ENCODE data around the gene DBNDD2.

The DBNDD2 gene

DNA sequence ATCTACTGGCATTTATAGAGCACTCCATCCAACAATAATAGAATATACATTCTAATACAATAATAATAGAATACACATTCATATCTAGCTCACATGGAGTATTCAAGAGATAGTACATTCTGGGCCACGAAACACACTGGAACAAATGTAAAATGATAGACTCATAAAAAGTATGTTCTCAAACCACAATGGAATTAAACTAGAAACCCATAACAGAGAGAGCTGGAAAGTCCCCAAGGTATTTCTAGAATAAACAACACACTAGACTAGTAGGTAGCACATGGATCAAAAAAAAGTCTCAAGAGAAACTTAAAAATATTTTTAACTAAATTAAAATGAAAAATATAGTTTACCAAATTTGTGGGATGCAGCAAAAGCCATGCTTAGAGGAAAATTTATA, 20.8 kb upstream of the DBNDD2 start:
- no peak for DNase-seq

- DNase-seq, result no peak
Observed at GRCh38 chr20:45390931-45391330, 17.2 kb upstream of the DBNDD2 start.

GRCh38 chr20:45391559-45391958, 16.5 kb upstream of the DBNDD2 start:
- no peak for DNase-seq

DNA sequence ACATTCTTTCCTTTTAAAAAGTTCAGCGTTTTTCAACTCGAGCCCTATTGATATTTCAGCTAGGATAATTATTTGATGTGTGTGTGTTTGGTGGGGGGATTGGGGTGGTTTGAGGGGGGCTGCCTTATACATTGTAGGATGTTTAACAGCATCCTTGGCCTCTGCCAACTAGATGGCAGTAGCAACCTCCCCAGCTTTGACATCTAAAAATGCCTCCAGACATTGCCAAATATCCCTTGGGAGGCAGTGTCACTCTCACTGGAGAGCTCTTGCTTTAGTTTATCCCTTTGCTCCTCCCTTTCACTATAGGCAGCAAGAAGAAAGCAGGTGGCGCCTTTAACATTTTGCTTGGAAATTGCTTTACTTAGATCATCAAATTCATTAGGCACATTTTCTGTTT, 15.4 kb upstream of the DBNDD2 start:
- no peak for DNase-seq

GRCh38 chr20:45394221-45395113, 13.6 kb upstream of the DBNDD2 start:
- no peak for DNase-seq

- DNase-seq, result no peak
Observed at GRCh38 chr20:45395114-45395415, 13.0 kb upstream of the DBNDD2 start.

DNA sequence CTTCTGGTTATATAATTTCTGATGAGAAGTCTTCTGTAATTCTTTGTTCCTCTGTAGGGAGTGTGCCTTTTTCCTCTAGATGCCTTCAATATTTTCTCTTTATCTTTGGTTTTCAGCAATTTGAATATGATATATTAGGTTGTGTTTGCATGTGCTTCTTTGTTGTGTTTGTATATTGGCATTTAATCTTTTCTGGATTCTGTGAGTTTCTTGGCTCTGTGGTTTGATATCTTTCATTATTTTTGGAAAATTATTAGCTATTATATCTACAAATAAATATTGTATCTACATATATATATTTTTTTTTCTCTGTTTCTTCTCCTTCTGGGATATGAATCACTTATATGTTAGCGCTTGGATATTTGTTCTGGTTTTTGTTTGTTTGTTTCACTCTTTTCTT, 9.1 kb upstream of the DBNDD2 start:
- no peak for DNase-seq

DNA sequence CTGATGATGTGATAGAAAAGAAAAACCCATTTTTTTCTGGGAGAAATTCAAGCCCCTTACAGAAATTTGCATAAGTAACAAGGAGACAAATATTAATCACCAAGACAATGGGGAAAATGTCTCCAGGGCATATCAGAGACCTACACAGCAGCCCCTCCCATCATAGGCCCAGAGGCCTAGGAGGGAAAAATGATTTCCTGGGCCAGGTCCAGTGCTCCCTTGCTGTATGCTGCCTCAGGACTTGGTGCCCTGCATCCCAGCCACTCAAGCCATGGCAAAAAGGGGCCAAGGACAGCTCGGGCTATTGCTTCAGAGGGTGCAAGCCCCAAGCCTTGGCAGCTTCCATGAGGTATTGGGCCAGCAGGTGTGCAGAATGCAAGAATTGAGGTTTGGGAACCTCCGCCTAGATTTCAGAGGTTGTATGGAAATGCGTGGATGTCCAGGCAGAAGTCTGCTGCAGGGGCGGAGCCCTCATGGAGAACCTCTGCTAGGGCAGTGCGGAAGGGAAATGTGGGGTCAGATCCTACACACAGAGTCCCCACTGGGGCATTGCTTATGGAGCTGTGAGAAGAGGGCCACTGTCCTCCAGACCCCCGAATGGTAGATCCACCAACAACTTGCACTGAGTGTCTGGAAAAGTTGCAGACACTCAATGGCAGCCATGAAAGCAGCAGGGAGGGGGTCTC, 7.6 kb upstream of the DBNDD2 start:
- no peak for DNase-seq

- no peak for DNase-seq
Observed at GRCh38 chr20:45402946-45403345, 5.1 kb upstream of the DBNDD2 start.

GRCh38 chr20:45404438-45404837, 3.7 kb upstream of the DBNDD2 start:
- no peak for DNase-seq

DNA sequence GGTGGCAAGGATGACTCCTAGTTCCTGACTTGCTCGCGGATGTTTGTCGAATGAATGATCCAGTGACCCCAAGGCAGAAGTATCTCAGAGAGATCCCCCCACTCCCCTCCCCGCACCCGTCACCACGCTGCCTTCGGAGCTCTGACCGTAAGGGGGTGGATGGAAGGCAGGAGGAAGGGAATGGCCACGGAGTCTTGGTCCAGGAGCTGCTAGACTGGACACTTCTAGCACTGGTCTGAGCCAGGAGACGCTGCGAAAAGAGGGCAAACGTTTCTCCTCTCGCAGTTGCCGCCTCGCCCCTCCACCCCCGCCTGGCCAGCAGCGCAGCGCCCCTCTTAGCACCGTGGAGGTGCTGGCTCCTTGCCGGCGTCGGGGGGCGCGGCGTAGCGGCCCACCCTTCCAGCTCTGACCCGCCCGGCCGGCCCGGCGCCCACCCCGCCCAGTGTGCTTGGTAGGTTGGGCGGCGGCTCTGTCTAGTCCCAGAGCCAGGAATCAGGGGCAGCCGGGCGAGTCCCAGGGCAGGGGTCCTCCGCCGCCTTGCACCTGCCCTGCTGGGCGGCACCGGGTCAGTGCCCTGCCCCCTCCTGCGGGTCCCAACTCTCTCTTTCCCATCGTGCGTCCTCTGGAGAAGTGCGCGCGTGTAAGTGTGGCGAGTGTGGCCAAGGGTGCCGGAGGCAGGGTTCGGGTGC, 2.4 kb upstream of the DBNDD2 start:
- DNase-seq, result no peak

GRCh38 chr20:45406260-45407066, 1.6 kb upstream of the DBNDD2 start:
- peak; percentile 10 for DNase-seq

DNA sequence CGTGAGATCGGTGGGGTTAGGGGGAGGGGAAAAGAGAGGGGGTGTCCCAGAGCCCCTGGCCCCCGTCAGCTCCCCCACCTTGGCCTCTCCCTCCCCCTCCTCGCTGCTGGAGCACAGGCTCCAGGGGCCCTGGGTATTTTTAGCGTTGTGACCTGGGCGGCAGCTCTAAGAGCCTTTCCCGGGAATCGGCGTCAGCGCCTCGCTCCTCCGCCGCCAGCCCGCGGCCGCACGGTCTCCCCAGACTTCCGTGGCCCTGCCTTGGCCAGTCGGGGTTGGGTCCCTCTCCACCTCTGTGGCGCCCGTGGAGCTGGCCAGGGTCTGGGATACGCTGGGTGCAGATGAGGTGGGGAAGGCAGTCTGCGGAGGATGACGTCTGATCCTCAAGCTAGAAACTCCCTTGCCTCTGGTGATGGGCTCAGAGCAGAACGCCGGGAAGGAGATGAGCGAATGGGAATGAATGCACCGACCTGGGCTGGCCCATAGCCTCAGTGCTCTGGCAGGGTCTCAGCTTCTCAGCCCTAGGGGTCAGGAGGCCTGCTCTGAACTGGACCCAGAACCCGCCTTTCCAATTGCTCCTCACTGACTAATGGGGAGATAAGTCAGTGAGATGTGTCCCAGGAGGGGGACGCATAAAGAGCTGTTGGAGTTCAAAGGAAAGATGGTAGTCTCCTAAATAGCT, 883 bp upstream of the DBNDD2 start:
- DNase-seq, result no peak

DNA sequence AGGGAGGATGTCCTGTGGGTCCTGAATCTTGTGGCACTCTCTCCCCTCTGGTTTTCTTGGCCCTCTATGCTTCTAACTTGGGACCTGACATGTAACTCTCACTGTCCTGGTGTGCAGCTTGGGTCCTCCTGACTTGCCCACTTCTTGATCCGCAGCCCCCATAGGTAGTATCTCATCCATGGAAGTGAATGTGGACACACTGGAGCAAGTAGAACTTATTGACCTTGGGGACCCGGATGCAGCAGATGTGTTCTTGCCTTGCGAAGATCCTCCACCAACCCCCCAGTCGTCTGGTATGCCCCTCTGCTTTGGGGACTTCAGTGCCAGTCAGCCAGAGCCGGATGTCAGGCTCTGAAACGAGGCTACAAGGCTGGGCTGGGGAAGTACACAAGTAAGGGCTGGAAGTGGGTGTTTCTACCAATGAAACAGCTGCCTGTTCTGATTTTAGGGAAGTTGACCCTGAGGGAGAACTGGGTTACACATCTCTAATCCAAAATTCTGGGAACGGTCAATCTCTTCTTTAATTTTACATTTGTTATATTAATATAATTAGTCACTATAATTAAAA, 641 bp downstream of the DBNDD2 start:
- no peak for DNase-seq

GRCh38 chr20:45409521-45410272, 1.6 kb downstream of the DBNDD2 start:
- DNase-seq, result no peak

GRCh38 chr20:45410887-45411286, 2.8 kb downstream of the DBNDD2 start:
- DNase-seq, result no peak

DNA sequence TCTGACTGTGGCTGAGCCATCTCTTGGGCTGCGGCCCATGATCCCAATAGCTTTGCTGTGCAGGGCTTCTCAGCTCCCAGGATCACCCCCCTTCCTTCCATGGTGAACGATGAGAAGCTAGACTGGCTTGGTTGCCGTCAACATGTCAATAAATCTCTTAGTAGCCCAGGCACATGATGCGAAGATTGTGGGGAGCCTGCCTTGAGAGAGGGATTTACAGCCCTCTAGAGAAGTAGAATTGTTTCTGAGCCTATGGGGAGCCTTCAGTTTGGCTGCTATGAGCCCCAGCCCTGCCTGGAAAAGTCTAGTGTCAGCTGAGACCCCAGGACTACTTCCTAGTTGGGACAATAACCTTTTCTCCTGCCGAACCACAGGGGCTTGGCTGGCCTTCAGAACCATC, 4.6 kb downstream of the DBNDD2 start:
- DNase-seq, result no peak

GRCh38 chr20:45413479-45413878, 5.4 kb downstream of the DBNDD2 start:
- DNase-seq, result no peak

GRCh38 chr20:45415822-45416637, 7.9 kb downstream of the DBNDD2 start, which contains the start of gene PIGT:
PIGT (plus strand) TSS chr20:45416141; CDS start chr20:45416157, 16 bp downstream.
- DNase-seq, result peak; percentile 80

DNA sequence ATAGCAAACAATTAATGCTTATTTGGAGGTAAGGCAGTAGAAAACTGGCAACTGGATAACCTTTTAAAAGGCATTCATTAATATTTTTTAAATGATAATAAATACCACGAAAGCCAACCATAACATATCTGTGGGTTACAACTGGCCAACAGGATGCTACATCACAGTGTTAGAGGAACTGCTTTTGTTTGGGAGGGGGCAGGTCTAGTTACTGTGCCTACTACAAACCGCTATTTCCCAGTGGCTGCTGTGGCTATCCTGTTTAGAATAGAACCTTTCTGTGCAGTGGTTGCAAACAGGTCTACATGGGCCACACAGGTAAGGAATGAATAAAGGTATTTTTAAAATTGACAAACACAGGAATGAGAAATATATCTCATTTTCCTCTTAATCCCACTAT, 8.8 kb downstream of the DBNDD2 start:
- DNase-seq, result no peak
